Small intestine (tissue), 7 donors: ENCODE measurements around the gene ADARB2. TPM values are rescaled to one million over a fixed set of nuclear protein-coding genes. Genes with fewer than 3 reads are reported as not detected.
"Not testable (repeated sequence)": the region's sequence is repeated elsewhere in the genome, so short reads cannot be mapped to it uniquely, and the experiment has no call there.

Experiments used
- DNase-seq, 2 donors: peaks; one replicate each; pipeline versions ENCODE4 v3.0.0 to v3.0.0-alpha.2; 2013
- FAIRE-seq: peaks from 2 replicates; lab custom pipeline; 2012; peaks lifted over from hg19 to GRCh38; lab: Jason Lieb, UNC
- H3K27ac ChIP-seq, 3 donors: one replicate each; pipeline ENCODE4 v1.5.1; 2013; ENCODE audit warnings: low read length in 2 of 3, mild to moderate bottlenecking in 2 of 3, control low read depth in 1 of 3, inconsistent platforms in 1 of 3, low read depth in 1 of 3, moderate library complexity in 1 of 3
- H3K27me3 ChIP-seq, 3 donors: one replicate each; pipeline ENCODE4 v1.6.1; 2013; ENCODE audit warnings: low read length in 3 of 3, inconsistent platforms in 1 of 3; ENCODE audit not compliant: control insufficient read depth in 3 of 3, insufficient read depth in 3 of 3
- H3K36me3 ChIP-seq, 3 donors: one replicate each; pipeline ENCODE4 v1.6.1; 2013; ENCODE audit warnings: low read length in 3 of 3, inconsistent platforms in 1 of 3, low read depth in 1 of 3, mild to moderate bottlenecking in 1 of 3, moderate library complexity in 1 of 3; ENCODE audit not compliant: control insufficient read depth in 3 of 3, insufficient read depth in 2 of 3
- H3K4me1 ChIP-seq, 3 donors: one replicate each; pipeline ENCODE4 v1.6.1; 2013; ENCODE audit warnings: low read length in 2 of 3, inconsistent platforms in 1 of 3, low read depth in 1 of 3, mild to moderate bottlenecking in 1 of 3, moderate library complexity in 1 of 3; ENCODE audit not compliant: control insufficient read depth in 3 of 3, insufficient read depth in 2 of 3
- H3K4me3 ChIP-seq, 3 donors: one replicate each; pipeline ENCODE4 v1.5.1; 2013; ENCODE audit warnings: low read length in 3 of 3, control low read depth in 1 of 3, inconsistent platforms in 1 of 3, low read depth in 1 of 3, mild to moderate bottlenecking in 1 of 3, moderate library complexity in 1 of 3
- H3K9me3 ChIP-seq, 2 donors: one replicate each; pipeline ENCODE4 v1.6.1; 2013; ENCODE audit warnings: low read depth in 1 of 2, low read length in 1 of 2; ENCODE audit not compliant: control insufficient read depth in 2 of 2, insufficient read depth in 1 of 2
- WGBS, 3 donors: extraction: QIAGEN DNeasy Blood & Tissue Kit; methylation state at CpG; one replicate each; pipeline ENCODE4 v1.1.7; 2013; 5-methylcytosine and 5-hydroxymethylcytosine counted together
- polyA plus RNA-seq, 4 donors: library from polyadenylated mRNA; stranded (reverse) in 3 of 4; unstranded in 1 of 4; fragments of 200-250 nt in 3 of 4; fragments of 120-200 nt in 1 of 4; gene quantifications; one replicate each; pipeline versions ENCODE4 v1.2.1 to v1.2.3, GENCODE V29; 2013
- donor health status: healthy with polysubstance abuse.
- donor health status: control.
- donor health status: control.
- donor health status: Bipolar disorder and iron deficiency.
- donor health status: healthy.

ADARB2 gene
- polyA plus RNA-seq, 4 donors, result 0.35 to 1.8 (median 0.94) TPM

DNA sequence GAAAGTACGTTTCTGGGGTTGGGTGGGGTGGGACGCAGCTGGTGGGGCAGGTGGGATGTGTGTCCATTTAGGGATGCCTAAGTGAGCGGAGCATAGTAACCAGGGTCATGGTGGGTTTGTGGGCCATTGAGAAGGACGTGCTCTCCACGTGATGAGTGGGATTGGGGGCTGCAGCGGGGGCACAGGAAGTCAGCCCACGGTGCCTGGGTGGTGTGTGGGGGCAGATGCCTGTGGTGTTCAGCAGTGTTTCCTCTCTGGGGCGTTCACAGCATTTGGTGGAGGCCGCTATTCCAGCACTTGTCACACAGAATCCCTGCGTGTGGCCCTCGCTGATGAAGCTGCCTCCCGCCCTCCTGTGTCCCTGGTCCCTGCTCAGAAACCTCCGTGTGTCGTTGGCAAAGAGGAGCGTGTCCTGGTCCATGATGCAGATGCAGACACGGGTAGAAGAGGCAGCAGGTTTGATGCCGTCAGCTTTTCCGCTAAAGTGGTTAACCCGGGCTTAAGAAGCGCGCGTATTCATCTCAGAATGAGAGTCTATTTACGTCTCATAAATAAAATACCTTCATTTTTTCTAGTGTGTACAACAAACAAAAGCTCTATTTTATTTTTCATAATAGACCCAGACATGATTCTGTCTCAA lies 274.2 kb downstream of the ADARB2 start:
- peaks cover 0 to 13% (median 0%) of the 10 kb centered on the region in 3 donors for H3K4me1 ChIP-seq
- WGBS, 3 donors, result 74 to 86% (median 78%) methylated on average over 22 to 23 of the region's 23 CpGs
- H3K27ac ChIP-seq, result no peak overlapping the region
- no peak overlapping the region for H3K4me3 ChIP-seq
- no peaks in the 10 kb centered on the region for H3K27me3 ChIP-seq
- H3K36me3 ChIP-seq, result no peaks in the 10 kb centered on the region
- no peak for FAIRE-seq
- H3K9me3 ChIP-seq, result no peaks in the 10 kb centered on the region
- DNase-seq, result no peak

DNA sequence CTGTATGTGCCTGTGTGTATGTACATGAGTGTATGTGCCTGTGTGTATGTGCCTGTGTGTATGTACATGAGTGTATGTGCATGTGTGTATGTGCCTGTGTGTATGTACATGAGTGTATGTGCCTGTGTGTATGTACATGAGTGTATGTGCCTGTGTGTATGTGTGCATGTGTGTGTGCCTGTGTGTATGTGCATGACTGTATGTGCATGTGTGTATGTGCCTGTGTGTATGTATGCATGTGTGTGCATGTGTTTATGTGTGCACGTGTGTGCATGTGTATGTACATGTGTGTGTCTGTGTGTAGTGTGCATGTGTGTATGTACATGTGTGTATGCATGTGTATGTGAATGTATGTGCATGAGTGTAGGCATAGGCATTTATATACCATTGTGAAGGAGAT lies 274.8 kb downstream of the ADARB2 start:
- no peak overlapping the region for H3K4me3 ChIP-seq
- no peak overlapping the region for H3K27ac ChIP-seq
- FAIRE-seq (no peak), DNase-seq (no peak)
- 83 to 96% (median 86%) methylated on average over 1 of the region's 1 CpG for WGBS, 3 donors
- H3K9me3 ChIP-seq, result no peaks in the 10 kb centered on the region
- H3K27me3 ChIP-seq, result no peaks in the 10 kb centered on the region
- H3K4me1 ChIP-seq, result peaks cover 0 to 13% (median 0%) of the 10 kb centered on the region in 3 donors
- H3K36me3 ChIP-seq, result no peaks in the 10 kb centered on the region

DNA sequence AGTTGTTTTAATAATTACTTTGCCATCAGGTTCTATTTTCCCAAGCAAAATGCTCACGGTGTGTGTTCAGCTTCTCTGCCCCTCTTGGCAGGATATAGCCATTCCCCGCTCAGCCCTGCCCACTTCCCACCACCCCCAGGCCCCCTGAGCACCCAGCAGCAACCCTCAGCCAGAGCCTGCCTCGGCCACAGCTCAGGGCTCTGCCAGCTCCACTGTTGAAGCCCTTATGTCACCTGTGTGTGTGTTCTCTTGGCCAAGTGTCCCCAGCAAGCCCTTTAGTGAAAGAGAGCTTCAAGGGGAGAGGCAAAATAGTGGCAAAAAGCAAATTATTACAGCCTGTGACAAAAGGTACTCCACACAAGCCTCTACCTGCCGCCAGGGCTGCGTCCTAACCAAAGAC lies 275.3 kb downstream of the ADARB2 start:
- Histone ChIP-seq H3K4me1 (peaks cover 0 to 13% (median 0%) of the 10 kb centered on the region in 3 donors), H3K27ac (no peak overlapping the region), H3K9me3 (no peaks in the 10 kb centered on the region), H3K27me3 (no peaks in the 10 kb centered on the region), H3K36me3 (no peaks in the 10 kb centered on the region), H3K4me3 (no peak overlapping the region)
- FAIRE-seq (no peak), DNase-seq (no peak)
- WGBS, 3 donors, result 73 to 80% (median 78%) methylated on average over 5 of the region's 5 CpGs

DNA sequence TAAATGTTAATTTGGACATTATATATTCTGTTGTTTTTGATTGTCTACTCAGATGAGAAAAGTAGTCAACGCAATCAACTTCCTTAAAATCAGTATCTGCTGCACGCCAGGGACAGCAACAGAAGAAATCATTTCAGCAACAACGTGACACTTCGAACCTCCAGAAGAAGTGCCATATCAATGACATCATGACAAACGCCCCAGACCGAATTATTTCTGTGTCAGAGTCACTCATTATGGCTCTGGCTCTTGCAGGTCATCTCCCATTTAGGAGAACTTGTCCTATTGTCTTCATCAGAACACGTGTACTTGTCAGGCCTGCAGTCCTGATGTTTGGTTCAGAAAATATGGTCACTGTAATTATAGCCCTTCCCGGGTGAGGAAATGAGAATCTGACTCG lies 276.3 kb downstream of the ADARB2 start:
- FAIRE-seq, result no peak
- H3K4me3 ChIP-seq, result no peak overlapping the region
- no peaks in the 10 kb centered on the region for H3K27me3 ChIP-seq
- no peaks in the 10 kb centered on the region for H3K36me3 ChIP-seq
- 36 to 58% (median 51%) methylated on average over 9 of the region's 9 CpGs for WGBS, 3 donors
- no peak for DNase-seq
- H3K4me1 ChIP-seq, result peaks cover 0 to 5% (median 0%) of the 10 kb centered on the region in 3 donors
- H3K9me3 ChIP-seq, result no peaks in the 10 kb centered on the region
- no peak overlapping the region for H3K27ac ChIP-seq

DNA sequence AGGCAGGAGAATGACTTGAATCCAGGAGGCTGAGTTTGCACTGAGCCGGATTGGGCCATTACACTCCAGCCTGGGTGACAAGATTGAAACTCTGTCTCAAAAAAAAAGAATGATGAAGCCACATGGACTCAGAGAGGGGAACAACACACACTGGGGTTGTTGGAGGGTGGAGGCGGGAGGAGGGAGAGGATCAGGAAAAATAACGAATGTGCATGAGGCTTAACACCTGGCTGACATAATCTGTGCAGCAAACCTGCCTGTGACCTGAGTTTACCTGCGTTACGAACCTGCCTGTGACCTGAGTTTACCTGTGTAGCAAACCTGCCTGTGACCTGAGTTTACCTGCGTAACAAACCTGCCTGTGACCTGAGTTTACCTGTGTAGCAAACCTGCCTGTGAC lies 277.7 kb downstream of the ADARB2 start:
- not testable (repeated sequence) for H3K4me1 ChIP-seq, H3K36me3 ChIP-seq, H3K27me3 ChIP-seq, DNase-seq, H3K9me3 ChIP-seq, H3K4me3 ChIP-seq, H3K27ac ChIP-seq
- peak; percentile 85 for FAIRE-seq
- 27 to 71% (median 44%) methylated on average over 5 to 6 of the region's 6 CpGs for WGBS, 3 donors

DNA sequence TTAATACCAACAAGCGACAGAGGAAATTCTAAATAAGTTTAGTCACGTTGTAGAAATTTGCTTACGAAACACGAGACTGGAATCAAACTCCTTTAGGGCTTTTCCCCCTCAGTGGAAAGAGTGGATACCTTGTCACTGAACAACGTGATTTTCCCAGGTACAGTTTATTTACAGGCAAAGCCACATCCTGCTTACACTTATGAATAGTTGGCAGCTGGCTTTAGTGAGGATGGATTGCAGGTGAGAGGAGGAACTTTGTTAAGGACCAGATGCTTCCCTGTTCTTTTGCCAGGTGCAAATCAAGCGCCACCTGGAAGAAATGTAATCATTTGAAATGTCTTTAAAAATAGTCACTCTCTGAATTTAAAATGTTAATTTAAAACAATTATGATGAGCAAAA lies 282.4 kb downstream of the ADARB2 start:
- Histone ChIP-seq H3K4me1 (no peaks in the 10 kb centered on the region), H3K27ac (no peak overlapping the region), H3K4me3 (no peak overlapping the region), H3K36me3 (no peaks in the 10 kb centered on the region), H3K9me3 (no peaks in the 10 kb centered on the region), H3K27me3 (peaks cover 0 to 2% (median 0%) of the 10 kb centered on the region in 3 donors)
- FAIRE-seq (no peak), DNase-seq (peak in 1 of 2 donors; percentile 34)
- WGBS, 3 donors, result 25 to 55% (median 52%) methylated on average over 6 of the region's 6 CpGs

DNA sequence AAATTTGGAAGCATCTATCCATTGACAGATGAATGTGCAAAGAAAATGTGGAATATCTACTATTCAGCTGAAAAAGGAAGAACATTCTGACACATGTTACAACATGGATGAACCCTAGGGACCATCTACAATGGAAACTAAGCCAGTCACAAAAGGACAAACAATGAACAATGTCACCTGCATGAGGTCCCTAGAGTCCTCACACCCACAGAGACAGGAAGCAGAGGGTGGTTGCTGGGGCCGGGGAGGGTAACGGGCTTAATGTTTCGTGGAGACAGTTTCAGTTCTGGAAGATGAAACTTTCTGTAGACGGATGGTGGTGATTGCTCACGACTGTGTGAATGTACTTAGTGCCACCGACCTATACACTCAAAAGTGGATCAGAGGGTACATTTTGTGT lies 282.9 kb downstream of the ADARB2 start:
- FAIRE-seq, result no peak
- WGBS, 3 donors, result 59 to 73% (median 68%) methylated on average over 6 of the region's 6 CpGs

DNA sequence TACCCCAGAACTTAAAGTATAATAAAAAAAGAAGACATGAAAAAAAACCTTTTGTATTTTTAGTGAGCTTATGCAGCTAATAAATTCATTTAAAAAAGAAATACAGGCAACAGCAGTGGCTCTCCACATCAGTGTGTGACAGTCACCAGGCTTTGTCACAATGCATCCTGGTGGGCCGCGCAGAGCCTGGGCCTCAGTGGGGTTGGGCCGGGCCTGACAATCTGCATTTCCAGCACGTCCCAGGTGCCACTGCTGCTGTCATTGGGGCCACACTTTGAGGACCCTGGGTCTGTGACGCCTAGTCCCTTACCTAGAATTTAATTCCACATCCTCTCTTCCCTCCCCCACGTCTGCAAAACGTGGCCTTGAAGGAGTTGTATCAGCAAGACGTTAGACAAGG lies 284.5 kb downstream of the ADARB2 start:
- no peak for DNase-seq
- Histone ChIP-seq H3K4me3 (no peak overlapping the region), H3K4me1 (no peaks in the 10 kb centered on the region), H3K27me3 (peaks cover 0 to 2% (median 0%) of the 10 kb centered on the region in 3 donors), H3K9me3 (no peaks in the 10 kb centered on the region), H3K27ac (no peak overlapping the region), H3K36me3 (no peaks in the 10 kb centered on the region)
- WGBS, 3 donors, result 68 to 71% (median 69%) methylated on average over 8 of the region's 8 CpGs
- no peak for FAIRE-seq

More for the DNA sequence above, 282.9 kb downstream of the ADARB2 start:
- Histone ChIP-seq H3K4me1 (no peaks in the 10 kb centered on the region), H3K9me3 (no peaks in the 10 kb centered on the region), H3K4me3 (no peak overlapping the region), H3K27ac (no peak overlapping the region), H3K27me3 (peaks cover 0 to 2% (median 0%) of the 10 kb centered on the region in 3 donors), H3K36me3 (no peaks in the 10 kb centered on the region)
- DNase-seq, result no peak

DNA sequence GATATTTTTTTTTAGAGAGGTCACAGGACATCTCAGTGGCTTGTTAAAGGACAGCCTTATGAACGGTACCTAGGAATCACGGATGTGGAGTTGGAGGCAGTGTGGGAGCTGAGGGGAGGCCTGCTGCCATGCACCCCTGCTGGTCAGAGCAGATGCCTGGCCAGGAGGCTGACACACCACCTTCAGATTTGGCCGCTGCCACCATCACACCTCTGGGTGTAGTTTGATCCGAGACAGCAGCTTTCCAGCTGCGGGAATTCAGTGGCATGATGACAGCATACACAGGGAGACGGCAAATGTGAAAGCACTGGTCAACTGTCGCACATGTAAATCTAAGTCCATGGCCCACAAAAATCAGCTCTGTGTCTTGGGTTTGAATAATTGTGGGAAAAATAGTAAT lies 285.4 kb downstream of the ADARB2 start:
- Histone ChIP-seq H3K36me3 (no peaks in the 10 kb centered on the region), H3K27me3 (peaks cover 0 to 2% (median 0%) of the 10 kb centered on the region in 3 donors), H3K4me3 (no peak overlapping the region), H3K4me1 (no peaks in the 10 kb centered on the region), H3K27ac (no peak overlapping the region), H3K9me3 (no peaks in the 10 kb centered on the region)
- 88 to 91% (median 88%) methylated on average over 7 of the region's 7 CpGs for WGBS, 3 donors
- no peak for DNase-seq
- FAIRE-seq, result no peak
